GM23248 (cell line): Measurements from ENCODE around the gene HSD17B4.

ENCODE experiments used
- EZH2 ChIP-seq: fragments of 200-600 bp; sonication (generic); IDR thresholded peaks from 2 replicates; pipeline ENCODE4 v1.6.1; 2018; ENCODE audit warnings: antibody characterized with exemption, mild to moderate bottlenecking; ENCODE audit not compliant: insufficient read depth, poor library complexity, severe bottlenecking
- EZH2phosphoT487 ChIP-seq: fragments of 200-600 bp; sonication (generic); IDR thresholded peaks from 2 replicates; pipeline ENCODE4 v1.6.1; 2018; ENCODE audit warnings: antibody characterized with exemption, moderate library complexity, mild to moderate bottlenecking, low read depth; ENCODE audit not compliant: insufficient read depth

DNA sequence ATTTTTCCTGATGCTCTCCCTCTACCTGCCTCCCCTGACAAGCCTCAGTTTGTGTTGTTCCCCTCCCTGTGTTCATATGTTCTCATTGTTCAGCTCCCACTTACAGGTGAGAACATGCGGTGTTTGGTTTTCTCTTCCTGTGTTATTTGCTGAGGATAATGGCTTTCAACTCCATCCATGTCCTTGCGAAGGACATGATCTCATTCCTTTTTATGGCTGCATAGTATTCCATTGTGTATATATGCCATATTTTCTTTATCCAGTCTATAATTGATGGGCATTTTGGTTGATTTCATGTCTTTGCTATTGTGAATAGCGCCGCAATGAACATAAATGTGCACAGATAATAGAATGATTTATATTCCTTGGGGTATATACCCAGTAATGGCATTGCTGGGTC is 99.5 kb downstream of the HSD17B4 start:
- TF ChIP-seq EZH2 = no peak
- no peak for TF ChIP-seq EZH2phosphoT487
